NCI-H82 (cell line): ENCODE data around the gene RPL13.
"Not testable (repeated sequence)": the region's sequence is repeated elsewhere in the genome, so short reads cannot be mapped to it uniquely, and the experiment has no call there.

ENCODE experiments used
- DNase-seq: peaks from one replicate; lab custom pipeline; 2025; lab: John Stamatoyannopoulos, UW

RPL13 gene

DNA sequence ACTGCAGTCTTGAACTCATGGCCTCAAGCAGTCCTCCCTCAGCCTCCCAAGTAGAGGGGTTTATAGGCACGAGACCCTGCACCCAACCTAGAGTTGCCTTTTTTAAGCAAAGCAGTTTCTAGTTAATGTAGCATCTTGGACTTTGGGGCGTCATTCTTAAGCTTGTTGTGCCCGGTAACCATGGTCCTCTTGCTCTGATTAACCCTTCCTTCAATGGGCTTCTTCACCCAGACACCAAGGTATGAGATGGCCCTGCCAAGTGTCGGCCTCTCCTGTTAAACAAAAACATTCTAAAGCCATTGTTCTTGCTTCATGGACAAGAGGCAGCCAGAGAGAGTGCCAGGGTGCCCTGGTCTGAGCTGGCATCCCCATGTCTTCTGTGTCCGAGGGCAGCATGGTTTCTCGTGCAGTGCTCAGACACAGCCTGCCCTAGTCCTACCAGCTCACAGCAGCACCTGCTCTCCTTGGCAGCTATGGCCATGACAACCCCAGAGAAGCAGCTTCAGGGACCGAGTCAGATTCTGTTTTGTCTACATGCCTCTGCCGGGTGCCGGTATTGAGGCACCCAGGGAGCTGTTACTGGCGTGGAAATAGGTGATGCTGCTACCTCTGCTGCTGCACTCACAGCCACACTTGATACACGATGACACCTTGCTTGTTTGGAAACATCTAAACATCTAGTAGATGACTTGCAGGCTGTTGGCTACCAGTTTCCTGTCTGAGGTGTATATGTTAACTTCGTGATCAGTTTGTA is 3.3 kb downstream of the RPL13 start:
- no peak for DNase-seq

DNA sequence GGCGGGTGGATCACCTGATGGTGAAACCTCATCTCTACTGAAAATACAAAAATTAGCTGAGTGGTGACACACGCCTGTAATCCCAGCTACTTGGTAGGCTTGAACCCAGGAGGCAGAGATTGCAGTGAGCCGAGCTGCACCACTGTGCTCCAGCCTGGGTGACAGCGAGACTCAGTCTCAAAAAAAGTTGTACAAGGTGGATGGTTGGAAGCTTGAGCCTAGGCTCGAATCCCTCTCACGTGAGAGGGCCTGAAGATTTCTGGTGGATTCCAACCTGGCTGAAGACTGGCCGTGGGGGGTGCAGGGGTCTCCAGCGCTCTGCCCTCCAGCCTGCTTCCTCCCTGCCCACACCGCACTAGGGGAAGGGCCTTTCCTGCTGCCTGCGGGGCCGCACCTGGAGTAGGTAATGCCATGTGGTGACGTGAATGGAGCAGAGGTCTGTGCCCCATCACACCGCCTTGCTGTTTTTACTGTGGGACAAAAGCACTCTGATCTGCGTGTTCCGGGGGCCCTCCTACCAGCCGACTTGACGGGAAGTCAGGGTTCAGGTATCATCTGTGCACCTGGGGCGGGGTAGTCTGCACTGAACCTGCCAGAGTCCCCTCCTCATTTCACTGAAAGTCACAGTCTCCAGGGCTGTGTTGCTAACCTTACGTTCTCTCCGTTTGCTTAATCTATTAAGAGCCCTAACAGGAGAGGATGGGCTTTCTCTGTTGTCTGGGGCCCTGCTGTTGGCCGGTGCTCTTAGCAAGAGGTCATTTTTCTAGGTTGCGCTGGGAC is 4.2 kb downstream of the RPL13 start:
- peak; percentile 63 for DNase-seq

DNA sequence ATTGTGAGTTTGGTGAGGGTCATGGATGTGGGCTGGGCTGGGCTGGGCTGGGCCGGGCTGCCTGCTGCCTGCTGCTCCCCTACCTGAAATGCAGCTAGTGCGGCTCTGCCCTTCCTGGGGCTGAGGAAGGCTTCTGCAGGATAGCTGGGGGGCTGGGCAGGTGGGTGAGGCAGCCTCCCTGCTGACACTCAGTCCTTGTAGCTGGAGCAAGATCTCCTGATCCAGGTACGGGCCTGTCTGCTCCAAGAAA is 4.7 kb downstream of the RPL13 start:
- DNase-seq: peak; percentile 87

DNA sequence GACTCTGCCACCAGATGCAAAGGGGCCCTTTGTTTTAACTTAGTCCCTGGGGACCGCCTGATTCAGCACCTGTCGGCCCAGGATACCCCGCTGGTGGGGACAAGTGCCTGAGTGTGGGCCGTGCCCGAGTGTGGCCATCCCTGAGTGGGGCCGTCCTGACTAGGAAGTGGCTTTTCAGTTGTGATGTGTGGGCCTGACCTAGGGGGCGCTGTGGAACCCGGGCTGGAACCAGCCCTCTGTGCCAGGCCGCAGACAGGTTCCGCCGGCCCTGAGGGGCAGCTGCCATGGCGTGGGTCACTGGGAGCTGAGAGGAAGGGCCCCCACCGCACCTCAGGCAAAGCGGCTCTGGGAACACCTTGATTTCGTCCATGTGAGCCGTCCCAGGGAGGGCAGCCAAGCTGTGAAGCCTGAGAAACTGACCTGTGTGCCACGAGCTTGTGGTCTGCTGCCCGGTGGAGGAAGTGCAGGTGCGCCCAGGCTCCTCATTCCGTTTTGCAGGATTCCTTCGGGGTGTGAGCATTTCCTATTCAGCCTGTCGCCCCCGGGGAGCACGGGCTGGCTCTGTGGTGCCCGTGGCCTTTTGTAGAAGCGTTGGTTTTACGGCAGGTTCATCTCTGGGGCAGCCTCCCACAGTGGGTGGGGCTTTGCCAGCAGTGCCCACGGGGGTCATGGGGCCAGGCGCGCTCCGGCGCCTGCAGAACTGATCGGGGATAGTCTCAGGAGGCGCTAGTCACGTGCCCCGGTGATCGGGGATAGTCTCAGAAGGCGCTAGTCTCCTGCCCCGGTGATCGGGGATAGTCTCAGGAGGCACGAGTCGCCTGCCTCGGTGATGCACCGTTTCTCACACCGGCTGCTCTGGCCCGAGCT is 5.3 kb downstream of the RPL13 start:
- DNase-seq: peak; percentile 87

DNA sequence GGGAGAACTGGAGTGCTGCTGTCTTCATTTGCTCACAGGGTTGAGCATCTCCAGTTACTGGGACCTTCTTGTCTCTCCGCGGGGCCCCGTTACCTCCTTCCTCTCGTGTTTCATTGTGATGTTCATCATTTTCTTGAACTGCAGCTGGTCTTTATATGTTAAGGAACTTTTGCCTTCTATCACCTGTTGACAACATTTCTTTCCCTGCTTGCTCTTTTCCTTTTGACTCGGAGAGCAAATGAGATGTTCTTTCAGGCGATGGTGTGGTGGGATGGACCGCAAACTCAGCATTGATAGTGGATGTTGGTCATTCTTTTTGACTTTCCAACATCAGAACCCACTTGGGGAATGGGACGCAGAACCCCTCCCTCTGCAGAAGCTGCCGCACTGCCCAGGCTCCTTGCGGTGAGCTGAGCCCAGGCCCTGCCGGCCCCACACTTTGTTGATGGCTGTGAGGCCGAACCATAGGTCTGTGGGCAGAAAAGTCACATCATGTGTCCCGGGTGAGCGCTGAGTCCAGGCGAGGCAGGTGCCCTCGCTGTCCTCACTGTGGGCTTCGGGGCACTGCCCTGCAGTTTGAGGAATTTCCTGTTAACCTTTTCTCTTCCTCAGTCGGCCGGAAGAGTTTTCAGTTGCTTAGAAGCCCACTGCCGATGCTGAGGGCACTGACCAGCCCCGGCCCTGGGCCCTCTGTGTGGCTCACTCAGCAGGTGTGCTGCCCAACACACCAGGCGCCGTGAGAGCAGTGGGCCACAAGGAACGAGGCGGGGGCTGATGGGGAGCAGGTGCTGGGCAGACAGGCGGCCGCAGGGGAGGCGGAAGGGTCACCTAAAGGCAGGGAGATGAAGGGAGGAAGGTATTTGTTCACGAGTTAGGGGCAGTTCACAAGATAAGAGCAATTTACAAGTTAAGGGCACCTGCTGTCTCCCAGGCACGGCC is 7.4 kb downstream of the RPL13 start:
- no peak for DNase-seq

DNA sequence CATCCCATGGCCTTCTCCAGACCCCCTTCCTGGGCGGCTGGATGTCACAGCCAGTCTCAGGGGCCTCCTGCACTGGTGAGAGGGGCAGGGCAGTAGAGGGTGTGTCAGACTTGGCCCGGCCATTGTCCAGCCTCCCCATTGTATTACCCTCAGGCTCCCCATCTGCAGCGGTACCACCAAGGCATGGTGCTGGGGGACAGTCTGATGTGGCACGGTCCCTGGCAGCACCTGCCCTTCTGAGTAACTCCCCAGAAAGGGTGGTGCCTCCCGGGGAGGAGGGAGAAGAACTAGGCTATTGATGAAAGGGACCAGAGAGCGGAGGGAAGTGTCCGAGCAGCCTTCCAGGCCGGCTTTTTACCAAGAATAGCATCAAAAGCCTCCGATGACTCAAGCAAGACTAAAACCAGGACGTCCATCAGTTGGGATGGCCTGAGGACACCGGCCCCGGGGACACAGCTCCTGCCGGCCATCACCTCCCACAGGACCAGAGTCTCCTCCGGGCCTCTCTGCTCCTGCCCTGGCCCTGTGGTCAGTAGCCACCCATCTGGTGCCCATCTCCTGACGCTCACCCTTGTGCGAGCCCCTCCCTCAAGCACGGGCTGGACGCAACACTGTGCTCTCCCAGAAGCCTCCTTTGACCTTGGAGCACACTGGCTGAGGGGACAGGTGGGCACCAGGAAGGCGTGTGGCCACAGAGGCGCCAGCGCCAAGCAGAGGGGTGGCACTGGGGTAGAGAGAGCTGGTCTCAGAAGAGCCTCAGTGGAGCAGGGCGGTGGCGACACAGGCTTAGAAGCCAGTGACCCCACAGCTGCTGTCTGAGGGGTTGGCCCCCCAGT is 9.2 kb downstream of the RPL13 start:
- no peak for DNase-seq

DNA sequence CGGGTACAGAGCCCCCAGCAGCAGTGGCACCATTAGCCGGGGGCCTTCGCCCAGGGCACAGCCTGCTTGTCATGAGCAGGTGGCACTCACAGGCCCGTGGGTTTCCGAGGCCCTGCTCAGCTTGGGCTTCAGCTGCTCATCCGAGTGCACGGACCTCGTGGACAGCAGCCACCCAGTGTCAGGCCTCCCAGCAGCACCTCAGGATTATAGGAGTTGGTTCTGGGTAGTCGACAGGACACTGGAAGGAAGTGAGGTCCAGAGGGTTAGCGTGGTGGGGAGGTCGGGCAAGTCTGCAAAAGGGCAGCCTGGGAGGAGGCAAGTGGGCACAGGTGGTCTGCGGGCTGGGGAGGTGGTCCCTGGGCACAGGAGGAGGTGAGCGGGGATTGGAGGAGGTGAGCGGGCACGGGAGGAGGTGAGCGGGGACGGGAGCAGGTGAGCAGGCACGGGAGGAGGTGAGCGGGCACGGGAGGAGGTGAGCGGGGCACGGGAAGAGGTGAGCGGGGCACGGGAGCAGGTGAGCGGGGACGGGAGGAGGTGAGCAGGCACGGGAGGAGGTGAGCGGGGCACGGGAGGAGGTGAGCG is 10.0 kb downstream of the RPL13 start:
- no peak for DNase-seq

DNA sequence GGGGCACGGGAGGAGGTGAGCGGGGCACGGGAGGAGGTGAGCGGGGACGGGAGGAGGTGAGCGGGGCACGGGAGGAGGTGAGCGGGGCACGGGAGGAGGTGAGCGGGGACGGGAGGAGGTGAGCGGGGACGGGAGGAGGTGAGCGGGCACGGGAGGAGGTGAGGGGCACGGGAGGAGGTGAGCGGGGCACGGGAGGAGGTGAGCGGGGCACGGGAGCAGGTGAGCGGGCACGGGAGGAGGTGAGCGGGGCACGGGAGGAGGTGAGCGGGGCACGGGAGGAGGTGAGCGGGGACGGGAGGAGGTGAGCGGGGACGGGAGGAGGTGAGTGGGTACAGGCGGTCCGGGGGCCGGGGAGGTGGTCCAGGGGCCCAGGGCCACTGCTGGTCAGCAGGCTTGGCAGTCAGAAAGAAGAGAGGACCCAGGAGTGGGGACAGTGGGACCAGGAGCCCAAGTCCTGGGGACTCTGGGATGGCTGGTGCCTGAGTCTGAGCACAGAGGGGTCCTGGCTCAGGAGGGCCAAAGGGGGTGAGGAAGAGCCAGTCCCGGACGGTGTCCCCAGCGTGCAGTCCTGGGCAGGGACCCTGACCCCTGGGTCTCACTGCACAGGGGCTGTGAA is 10.6 kb downstream of the RPL13 start:
- DNase-seq: not testable (repeated sequence)

DNA sequence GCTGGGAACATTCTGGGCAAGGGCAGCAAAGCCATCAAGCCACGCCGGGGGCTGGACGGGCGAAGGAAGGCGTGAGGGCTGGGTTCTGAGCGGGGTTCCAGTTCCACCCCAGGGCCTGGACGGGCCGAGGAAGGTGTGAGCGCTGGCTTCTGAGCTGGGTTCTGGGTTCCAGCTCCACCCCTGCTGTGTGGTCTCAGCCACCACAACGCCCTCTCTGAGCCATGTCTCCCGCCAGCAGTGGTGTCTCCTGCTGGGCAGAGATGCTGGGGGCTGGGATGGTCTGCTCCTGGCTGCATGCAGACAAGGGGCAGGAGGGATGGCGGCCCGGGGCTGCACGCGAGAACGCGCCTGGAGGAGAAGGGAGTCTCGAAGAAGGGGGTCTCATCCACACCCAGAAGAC is 11.2 kb downstream of the RPL13 start:
- no peak for DNase-seq

DNA sequence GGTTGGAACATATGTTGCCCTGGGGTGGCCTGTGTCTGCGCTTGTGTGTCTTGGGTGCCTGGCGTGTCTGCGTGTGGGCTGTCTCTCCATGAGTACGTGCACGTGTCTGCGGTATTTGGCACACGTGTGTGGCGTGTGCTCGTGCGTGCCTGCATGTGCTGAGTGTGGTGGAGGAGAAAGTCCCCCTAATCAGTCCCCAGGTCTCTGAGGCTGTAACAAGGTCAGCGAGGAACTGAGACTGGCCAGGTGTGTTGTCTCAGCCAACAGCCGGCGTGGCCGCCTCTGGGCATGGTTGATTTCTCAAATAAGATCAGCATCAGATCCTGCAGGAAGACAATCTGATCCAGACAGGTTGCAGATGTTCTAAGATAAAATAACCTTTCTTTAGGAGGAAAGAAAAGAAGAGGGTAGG is 11.6 kb downstream of the RPL13 start:
- no peak for DNase-seq

DNA sequence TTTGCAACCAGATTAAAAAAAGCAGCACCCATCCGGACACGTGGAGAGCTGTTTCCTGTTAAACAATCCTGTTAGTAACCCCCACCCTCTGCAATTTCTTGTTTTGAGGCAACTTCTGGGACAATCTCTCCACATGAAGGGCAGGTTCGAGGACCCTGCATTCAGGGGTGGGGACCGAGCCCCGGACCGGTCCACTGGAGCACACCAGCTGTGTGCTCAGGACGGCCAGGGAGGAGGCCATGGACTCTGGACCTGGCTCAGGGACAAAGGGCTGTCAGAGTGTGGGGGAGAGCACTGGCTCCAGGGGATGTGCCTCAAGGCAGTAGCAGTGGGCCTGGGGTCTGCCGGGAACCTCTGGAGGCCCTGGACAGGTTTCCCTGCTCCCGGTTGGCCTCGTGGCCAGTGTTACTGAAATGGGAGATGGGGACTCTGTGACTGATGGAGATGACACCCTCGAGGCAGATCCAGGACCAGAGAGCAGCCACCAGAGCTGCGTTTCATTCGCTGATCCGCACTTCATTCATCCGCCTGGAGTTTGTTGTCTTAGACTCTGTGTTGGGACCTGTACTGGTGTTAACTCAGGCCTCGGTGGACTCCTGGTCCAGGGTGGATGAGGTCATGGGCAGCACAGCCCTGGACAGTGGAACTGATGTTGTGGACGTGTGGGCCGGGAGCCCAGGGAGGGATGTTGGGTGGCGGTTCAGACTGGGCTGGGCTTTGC is 12.2 kb downstream of the RPL13 start:
- no peak for DNase-seq

DNA sequence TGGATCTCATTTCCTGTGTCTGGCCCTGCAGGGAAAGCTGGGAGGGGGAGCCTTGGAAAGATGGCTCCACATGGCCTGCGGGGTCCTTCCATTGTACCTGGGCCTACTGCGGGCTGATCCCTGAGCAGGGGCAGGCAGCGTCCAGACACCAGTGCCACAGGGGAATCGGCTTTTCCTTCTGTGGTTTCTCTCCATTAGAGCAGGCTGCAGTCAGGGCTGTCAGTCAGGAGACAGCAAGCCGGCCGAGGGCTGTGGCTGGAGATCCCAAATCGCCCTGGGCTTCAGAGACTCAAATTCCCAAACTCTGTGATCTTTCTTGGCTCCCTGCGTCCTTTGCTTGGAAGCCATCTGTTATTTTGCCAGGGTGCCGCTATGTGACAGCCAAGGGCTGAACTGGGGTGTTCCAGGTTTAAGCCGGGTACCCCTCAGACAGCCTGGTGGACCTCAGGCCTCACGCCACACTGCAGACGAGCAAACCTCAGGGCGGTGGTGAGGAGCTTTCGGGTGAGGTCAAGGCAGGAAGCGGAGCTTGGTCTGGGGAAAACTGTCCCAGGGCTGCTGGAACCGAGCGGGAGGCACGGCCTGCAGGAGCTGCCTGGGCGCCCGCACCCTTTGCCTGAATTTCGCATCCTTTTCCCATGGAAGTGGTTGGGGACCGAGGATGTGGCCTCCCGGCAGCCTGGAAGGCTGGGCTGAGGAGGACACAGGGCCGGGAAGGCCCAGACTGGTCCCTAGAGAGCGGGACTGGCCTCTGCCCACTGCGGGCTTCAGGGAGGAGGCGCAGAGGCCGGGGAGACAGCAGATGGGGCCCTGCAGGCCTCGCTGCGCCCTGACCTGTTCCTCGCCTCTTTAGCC is 13.6 kb downstream of the RPL13 start:
- no peak for DNase-seq

DNA sequence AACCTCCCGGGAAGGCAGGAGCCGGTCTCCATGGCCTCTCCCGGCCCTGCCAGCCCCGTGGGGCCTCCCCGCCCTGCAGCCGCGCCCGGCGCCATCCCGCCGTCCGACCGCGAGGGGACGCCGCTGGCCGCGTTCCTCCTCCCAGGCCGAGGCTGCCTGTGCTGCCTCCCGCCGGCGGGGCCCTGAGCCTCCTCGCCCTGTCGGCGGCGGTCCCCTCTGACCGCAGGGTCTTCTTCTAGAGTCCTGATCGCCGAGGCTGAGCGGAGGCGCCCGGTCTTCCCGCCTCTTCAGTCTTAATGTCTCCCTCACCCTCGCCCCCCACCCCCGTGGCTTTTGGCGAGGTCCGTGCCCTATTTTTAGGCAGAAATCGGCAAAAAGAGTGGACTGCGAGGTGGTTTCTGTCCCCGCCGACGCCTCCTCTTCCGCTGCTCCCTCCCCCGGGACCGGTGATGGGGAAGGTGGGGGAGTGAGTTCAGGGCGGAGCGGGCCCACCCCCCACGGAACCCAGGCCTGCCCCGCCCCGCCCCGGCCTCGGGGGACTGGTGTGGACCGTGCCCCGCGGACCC is 14.3 kb downstream of the RPL13 start:
- DNase-seq: no peak

DNA sequence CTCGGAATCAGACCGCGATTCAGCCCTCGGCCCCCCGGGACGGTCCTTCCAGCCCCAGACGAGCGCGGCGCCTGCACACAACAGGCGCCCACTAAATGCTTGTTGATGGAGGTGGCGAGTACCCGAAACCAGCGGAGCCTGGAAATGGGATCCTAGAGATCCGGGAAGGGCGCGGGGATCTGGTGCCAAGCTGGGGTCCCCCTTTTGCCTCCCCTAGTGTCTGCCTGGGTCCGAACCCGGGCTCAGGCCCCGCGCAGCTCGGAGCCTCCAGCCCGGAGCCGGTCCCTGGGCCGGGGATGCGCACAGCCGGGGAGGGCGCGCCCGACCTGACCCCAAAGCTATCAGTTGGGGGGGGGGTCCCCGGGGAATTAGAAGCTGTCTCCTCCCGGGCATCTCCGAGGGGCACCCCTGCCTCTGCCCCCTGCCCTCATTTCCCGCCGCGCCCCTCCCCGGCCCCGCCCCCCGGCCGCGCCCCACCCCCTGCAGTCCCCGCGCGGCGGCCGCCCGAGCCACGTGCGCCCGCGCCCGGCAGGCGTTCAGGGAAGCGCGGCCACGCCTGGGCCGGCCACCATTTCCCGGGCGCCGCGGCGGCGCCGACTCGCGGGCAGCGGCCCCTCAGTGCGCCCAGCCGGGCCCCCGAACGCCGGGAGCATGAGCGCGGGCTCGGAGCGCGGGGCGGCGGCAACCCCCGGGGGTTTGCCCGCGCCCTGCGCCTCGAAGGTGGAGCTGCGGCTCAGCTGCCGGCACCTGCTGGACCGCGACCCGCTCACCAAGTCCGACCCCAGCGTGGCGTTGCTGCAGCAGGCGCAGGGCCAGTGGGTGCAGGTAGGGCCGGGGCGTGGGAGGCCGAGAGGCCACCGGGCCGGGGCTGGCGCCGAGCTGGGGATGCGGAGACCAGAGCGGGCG is 15.0 kb downstream of the RPL13 start, which contains the start of gene CPNE7:
CPNE7 (plus strand) TSS at position 512 of the 906 bp plus-strand sequence; CDS start at position 652, 140 bp downstream.
- DNase-seq: peak; percentile 35

DNA sequence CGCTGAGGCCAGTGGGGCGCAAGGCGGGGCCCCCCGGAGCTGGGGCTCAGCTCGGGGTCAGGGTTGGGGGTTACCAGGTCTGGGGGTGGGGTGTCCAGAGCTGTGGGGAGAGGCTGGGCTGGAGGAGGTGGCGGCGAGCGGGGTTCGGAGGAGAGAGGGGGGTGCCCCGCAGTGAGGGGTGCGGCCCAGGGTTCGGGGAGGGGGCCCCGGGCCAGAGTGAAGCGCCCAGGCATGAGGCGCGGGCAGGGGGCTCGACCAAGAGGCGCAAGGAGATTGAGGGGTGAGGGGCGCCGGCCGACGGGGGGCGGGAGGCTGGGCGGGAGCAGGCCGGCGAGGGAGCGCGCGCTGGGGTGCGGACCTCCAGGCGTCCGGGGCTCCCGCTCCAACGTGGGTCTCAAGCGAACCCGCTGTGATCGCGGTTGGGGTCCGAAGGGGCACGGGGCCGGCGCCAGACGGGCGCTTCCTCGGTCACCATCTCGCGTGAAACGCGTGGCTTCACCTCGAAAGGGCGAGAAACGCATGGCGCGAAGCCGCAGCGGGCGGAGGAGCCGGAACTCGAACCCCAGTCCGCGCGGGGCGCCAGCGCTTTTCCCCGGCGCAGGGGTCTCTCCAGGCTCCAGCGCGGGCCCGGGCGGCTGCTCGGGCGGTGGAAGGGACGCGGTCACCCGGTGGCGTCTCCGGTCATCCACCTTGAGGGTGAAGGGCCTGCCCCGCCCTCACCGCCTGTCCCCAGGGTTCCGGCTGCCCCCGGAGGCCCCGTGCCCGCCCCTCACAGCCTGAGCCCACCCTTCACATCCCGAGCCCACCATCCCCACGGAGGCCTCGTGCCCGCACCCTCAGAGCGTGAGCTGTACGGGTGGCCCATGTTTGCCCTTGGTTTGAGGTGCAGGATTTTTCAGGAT is 15.9 kb downstream of the RPL13 start:
- no peak for DNase-seq
